ENCODE data around the gene KLF6.
A peak's percentile ranks its signal among the peaks of the same experiment; 100 is the strongest.

DNA sequence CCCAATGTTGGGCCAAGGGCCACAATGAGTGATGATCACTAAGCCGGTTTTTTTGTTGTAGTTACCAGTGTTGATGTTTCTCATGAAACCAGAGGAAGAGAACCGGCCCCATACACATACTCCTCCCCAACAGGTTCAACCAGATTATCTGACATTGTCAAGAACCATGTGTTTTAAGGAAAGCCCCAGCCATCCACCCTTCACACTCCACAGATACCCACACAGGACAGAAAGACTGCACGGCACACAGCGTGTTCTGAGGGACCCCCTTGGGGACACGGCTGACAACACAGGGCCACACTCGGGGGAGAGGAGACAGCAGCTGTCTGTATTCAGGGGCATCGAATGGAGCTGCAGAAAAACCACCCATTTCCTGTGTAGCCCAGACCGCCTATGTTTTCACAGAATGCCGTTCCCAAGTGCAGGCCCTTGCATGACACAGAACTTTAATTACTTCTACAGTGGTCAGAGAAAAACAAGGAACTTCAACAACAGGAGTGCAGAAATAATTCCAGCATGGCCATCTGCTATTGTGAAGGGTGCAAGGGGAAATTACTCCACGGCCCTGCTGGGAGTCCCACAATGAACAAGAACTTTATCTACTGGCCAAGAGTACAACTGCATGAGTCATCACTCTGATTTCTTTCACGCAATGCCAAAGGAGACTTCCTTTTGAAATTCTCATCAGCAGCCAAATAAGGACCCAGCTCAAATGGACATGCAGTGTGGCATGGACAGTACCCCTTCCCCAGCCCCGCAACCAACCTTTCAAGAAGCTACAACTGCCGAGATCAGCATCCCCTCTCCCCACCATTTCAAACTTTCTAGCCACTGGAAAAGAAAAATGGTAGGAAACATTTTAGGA is 2.3 kb downstream of the KLF6 start:
- TF ChIP-seq POLR2AphosphoS5 (IDR thresholded peaks at IDR 0.05; ENCODE audit: low read depth, low read length) (no peak; the same call in 1 of the 2 replicates), POLR2A (IDR thresholded peaks at IDR 0.05; ENCODE audit: low read depth, low read length) (peak; percentile 51), TAF1 (IDR thresholded peaks at IDR 0.05; ENCODE audit: low read depth, low read length) (no peak), SPI1 (IDR thresholded peaks at IDR 0.05; ENCODE audit: low read depth, low read length) (no peak), PAX5 (IDR thresholded peaks at IDR 0.05; ENCODE audit: insufficient read depth, low read length, severe bottlenecking) (no peak), POU2F2 (IDR thresholded peaks at IDR 0.05; ENCODE audit: low read depth, low read length) (0 out of 2 replicates have a peak, but pooled peaks have one; percentile 40)
